Mesothelial cell of epicardium (in vitro differentiated cells): Measurements from ENCODE around the gene GPR146. TPM values are rescaled to one million over a fixed set of nuclear protein-coding genes. Genes with fewer than 3 reads are reported as not detected.
"Not testable (repeated sequence)": the region's sequence is repeated elsewhere in the genome, so short reads cannot be mapped to it uniquely, and the experiment has no call there.

Experiments used
- DNase-seq, 2 experiments: peaks; one replicate each; pipeline ENCODE4 v3.0.0; 2021; ENCODE audit warnings: low spot score in 2 of 2; ENCODE audit not compliant: unreplicated experiment in 2 of 2
- H3K27ac Mint-ChIP-seq: 2 replicates; pipeline ENCODE4 v1.8.0; 2021; ENCODE audit warnings: mixed read lengths
- H3K27me3 Mint-ChIP-seq: 2 replicates; pipeline ENCODE4 v1.8.0; 2021; ENCODE audit warnings: low read depth, mixed read lengths
- H3K36me3 Mint-ChIP-seq: 2 replicates; pipeline ENCODE4 v1.8.0; 2021; ENCODE audit warnings: mixed read lengths
- H3K4me1 Mint-ChIP-seq: 2 replicates; pipeline ENCODE4 v1.8.0; 2021; ENCODE audit warnings: mixed read lengths
- H3K4me3 Mint-ChIP-seq: 2 replicates; pipeline ENCODE4 v1.8.0; 2021; ENCODE audit warnings: mild to moderate bottlenecking, moderate library complexity, mixed read lengths
- H3K9me3 Mint-ChIP-seq: 2 replicates; pipeline ENCODE4 v1.8.0; 2021; ENCODE audit warnings: mixed read lengths
- total RNA-seq: library from RNA; stranded (reverse); gene quantifications from 3 replicates; pipeline ENCODE4 v1.2.1, GENCODE V29; 2021
- TF ChIP-seq, protein P1 (sequence below): fragments of 200-600 bp; sonication (generic); IDR thresholded peaks from one replicate; pipeline ENCODE4 v1.5.0; 2021; ENCODE audit warnings: antibody characterized with exemption; ENCODE audit not compliant: unreplicated experiment

The GPR146 gene
- total RNA-seq, 1 donor from 2014 or later: 1.0 TPM

DNA sequence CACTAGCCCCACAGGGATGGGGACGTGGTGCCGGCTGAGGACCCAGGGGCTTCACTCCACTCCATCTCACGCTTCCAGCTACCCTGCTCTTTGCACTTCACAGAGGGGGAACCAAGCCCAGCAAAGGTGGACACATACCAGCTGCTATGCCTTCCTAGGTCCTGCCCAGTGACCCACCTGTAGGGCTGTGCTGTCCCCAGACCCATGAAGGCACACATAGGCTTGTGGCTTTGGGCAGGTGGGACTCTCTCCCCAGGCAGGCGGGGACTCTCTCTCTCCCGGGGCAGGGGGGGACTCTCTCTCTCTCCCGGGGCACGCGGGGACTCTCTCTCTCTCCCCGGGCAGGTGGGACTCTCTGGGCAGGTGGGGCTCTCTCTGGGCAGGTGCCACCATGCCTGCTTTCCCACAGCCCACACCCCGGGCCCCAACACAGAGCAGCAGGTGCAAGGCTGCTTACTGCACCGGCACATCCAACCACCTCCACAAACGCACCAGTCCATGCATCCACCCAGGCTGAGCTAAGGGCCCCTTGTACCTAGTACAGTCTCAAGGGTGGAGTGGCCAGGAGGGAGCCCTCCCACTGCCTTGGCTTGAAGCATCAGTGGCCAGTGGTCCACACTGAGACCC lies 13.8 kb upstream of the GPR146 start:
- TF ChIP-seq, protein P1, sequence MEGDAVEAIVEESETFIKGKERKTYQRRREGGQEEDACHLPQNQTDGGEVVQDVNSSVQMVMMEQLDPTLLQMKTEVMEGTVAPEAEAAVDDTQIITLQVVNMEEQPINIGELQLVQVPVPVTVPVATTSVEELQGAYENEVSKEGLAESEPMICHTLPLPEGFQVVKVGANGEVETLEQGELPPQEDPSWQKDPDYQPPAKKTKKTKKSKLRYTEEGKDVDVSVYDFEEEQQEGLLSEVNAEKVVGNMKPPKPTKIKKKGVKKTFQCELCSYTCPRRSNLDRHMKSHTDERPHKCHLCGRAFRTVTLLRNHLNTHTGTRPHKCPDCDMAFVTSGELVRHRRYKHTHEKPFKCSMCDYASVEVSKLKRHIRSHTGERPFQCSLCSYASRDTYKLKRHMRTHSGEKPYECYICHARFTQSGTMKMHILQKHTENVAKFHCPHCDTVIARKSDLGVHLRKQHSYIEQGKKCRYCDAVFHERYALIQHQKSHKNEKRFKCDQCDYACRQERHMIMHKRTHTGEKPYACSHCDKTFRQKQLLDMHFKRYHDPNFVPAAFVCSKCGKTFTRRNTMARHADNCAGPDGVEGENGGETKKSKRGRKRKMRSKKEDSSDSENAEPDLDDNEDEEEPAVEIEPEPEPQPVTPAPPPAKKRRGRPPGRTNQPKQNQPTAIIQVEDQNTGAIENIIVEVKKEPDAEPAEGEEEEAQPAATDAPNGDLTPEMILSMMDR: no peak
- Mint-ChIP-seq H3K27ac (no peak overlapping the region), H3K9me3 (peaks cover 9% of the 10 kb centered on the region), H3K4me3 (no peak overlapping the region), H3K36me3 (peaks cover 12% of the 10 kb centered on the region), H3K4me1 (peaks cover 19% of the 10 kb centered on the region), H3K27me3 (no peaks in the 10 kb centered on the region)
- no peak for DNase-seq

DNA sequence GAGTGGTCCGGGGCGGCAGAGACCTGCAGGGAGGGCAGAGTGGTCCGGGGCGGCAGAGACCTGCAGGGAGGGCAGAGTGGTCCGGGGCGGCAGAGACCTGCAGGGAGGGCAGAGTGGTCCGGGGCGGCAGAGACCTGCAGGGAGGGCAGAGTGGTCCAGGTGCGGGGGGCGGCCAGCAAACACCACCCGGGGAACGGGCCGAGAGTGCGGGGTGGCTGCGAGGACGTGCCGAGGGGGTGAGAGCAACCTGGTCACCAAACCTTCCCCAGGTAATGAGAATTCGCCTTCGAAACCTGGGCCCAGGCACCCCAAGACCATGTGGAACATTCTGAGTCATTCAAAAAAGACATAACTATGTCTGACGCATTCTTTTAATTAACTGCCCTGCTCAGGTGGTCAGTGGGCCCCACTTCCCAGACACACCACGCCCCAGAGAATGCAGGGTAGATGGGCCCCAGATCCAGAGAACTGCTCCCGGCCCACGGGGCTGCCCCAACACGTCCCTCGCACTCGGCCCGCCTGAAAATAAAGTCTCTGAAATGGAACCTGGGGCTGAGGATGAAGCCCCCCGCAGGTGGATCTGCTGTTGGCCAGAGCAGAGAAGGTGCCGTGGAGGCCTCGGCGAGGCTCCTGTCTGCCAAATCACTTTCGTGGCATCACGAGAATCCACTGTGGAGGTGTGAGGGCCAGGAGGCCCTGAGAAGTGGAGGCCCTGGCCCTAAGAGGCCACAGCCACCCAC lies 12.5 kb upstream of the GPR146 start:
- Mint-ChIP-seq H3K4me1 (peaks cover 10% of the 10 kb centered on the region), H3K27ac (no peak overlapping the region), H3K27me3 (no peaks in the 10 kb centered on the region), H3K9me3 (peaks cover 11% of the 10 kb centered on the region), H3K4me3 (no peak overlapping the region), H3K36me3 (peaks cover 8% of the 10 kb centered on the region)
- no peak for DNase-seq
- TF ChIP-seq, protein P1: no peak

GRCh38 chr7:1032536-1033181 lies 11.7 kb upstream of the GPR146 start:
- peaks cover 5% of the 10 kb centered on the region for H3K4me1 Mint-ChIP-seq
- peaks cover 11% of the 10 kb centered on the region for H3K9me3 Mint-ChIP-seq
- peaks cover 8% of the 10 kb centered on the region for H3K36me3 Mint-ChIP-seq
- no peak overlapping the region for H3K4me3 Mint-ChIP-seq
- no peak overlapping the region for H3K27ac Mint-ChIP-seq
- no peaks in the 10 kb centered on the region for H3K27me3 Mint-ChIP-seq
- no peak for DNase-seq
- TF ChIP-seq, protein P1: no peak

- TF ChIP-seq, protein P1: no peak
- H3K4me3 Mint-ChIP-seq: no peak overlapping the region
- peaks cover 8% of the 10 kb centered on the region for H3K36me3 Mint-ChIP-seq
- no peaks in the 10 kb centered on the region for H3K27me3 Mint-ChIP-seq
- H3K9me3 Mint-ChIP-seq: peaks cover 11% of the 10 kb centered on the region
- H3K4me1 Mint-ChIP-seq: peaks cover 5% of the 10 kb centered on the region
- DNase-seq: no peak
- no peak overlapping the region for H3K27ac Mint-ChIP-seq
These were observed 10.7 kb upstream of the GPR146 start for GRCh38 chr7:1033546-1034145.

DNA sequence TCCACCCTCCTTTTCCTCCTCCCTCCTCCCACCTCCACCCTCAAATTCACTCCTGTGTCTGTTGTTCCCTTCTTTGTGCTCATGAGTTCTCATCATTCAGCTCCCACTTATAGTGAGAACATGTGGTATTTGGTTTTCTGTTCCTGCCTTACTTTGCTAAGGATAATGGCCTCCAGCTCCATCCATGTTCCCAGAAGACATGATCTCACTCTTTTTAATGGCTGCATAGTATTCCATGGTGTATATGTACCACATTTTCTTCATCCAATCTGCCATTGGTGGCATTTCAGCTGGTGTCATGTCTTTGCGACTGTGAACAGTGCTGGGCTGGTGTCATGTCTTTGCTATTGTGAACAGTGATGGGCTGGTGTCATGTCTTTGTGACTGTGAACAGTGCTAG lies 9.6 kb upstream of the GPR146 start:
- not testable (repeated sequence) for DNase-seq, H3K4me3 Mint-ChIP-seq, H3K36me3 Mint-ChIP-seq, H3K27me3 Mint-ChIP-seq, H3K4me1 Mint-ChIP-seq, H3K27ac Mint-ChIP-seq
- peaks cover 11% of the 10 kb centered on the region for H3K9me3 Mint-ChIP-seq

DNA sequence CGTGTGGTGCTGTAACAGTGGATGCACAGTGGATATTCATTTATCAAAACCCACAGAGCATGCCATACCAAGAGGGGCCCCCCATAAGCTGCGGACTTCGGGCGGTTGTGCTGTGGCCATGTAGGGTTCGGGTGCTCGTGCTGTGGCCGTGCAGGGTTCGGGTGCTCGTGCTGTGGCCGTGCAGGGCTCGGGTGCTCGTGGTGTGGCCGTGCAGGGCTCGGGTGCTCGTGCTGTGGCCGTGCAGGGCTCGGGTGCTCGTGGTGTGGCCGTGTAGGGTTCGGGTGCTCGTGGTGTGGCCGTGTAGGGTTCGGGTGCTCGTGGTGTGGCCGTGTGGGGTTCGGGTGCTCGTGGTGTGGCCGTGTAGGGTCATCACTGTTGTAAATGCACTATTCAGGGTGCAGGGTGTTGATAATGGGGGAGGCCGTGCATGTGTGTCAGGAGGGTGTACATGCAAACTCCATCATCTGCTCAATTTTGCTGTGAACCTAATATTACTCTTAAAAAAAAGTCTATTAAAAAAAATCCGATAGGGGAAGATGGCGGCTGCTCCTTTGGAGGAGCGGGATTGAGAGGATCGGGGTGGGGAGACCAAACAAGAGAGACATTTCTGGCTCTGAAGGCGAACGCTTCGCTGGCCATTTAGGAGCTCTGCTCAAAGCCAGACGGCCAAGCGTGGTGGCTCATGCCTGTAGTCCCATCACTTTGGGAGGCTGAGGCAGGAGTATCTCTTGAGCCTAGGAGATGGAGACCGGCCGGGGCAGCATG lies 8.0 kb upstream of the GPR146 start:
- H3K9me3 Mint-ChIP-seq: peaks cover 11% of the 10 kb centered on the region
- H3K27ac Mint-ChIP-seq, H3K4me1 Mint-ChIP-seq, H3K36me3 Mint-ChIP-seq, H3K27me3 Mint-ChIP-seq, H3K4me3 Mint-ChIP-seq, DNase-seq: not testable (repeated sequence)

- not testable (repeated sequence) for DNase-seq, H3K9me3 Mint-ChIP-seq, H3K27me3 Mint-ChIP-seq, H3K36me3 Mint-ChIP-seq, H3K4me3 Mint-ChIP-seq, H3K27ac Mint-ChIP-seq
- H3K4me1 Mint-ChIP-seq: peaks cover 28% of the 10 kb centered on the region
These were observed 4.1 kb upstream of the GPR146 start for GRCh38 chr7:1040233-1040632.
